ENCODE measurements around the gene MCM3AP.

- TF ChIP-seq CTCF (IDR thresholded peaks at IDR 0.05 in 2 of 3, conservative IDR thresholded peaks at IDR 0.05 in 1 of 3; ENCODE audit: borderline replicate concordance in 1 of 3, insufficient read depth in 1 of 3, low read depth in 2 of 3, low read length in 2 of 3) = no peak
- TF ChIP-seq POLR2A (IDR thresholded peaks at IDR 0.05; ENCODE audit: borderline replicate concordance, extremely low read depth, insufficient read depth, insufficient read length) = no peak
These were observed 30.2 kb downstream of the MCM3AP start for GRCh38 chr21:46255166-46255565.
